Measurements from ENCODE around the gene NFATC2.

Gene NFATC2

DNA sequence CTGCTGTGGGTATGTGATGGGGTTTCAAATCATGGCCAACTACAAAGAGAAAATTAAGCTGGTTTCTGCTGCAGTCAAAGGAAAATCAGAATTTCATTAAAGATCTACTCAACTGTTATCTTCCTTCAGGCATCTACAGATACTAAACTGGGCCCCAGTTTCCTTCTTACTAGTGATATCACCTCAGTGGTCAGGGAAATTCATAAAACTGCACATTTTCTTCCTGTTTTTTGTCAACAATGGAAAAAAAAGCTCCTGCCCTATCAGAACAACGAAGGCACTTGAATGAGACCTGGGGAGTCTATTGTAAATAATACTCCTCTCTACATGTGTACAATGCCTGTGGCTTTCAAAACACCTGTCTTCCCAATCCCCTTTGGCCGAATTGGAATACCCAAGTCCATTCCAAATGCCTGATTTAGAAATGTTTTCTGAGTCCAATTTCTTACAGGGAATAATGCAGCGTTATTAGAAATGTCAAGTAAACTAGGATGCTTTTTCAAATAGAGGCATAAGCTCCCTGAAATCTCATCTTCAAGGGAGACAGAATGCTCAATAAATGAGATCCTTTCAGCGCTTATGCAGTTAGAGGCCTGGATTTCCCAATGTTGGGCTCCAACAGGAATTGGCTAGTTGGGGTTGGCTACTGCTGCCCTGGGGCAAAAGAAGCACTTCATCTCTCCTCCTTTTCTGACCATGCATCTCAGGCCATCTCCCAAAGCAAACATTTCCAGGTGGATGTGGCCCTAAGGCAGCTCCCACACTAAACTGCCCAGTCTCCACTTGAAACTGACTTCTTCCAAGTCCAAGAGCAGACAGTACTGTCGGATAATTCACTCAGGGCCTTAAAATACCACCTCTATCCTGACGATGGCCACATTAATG lies 143.3 kb downstream of the NFATC2 start:
- TF ChIP-seq SIN3A (IDR thresholded peaks at IDR 0.05; ENCODE audit: borderline replicate concordance, insufficient read depth, low read length) (no peak), TAF1 (IDR thresholded peaks at IDR 0.05; ENCODE audit: borderline replicate concordance, insufficient read depth, low read length) (no peak), POLR2AphosphoS5 (IDR thresholded peaks at IDR 0.05; ENCODE audit: low read depth, low read length) (no peak), FOXP2 (optimal IDR thresholded peaks at IDR 0.05; ENCODE audit: borderline replicate concordance, extremely low read depth, extremely low read length, insufficient read depth) (no peak), REST (IDR thresholded peaks at IDR 0.05; ENCODE audit: insufficient read depth in 1 of 2, low read depth in 2 of 2, low read length in 2 of 2) (no peak)

- TF ChIP-seq POLR2AphosphoS5 (IDR thresholded peaks at IDR 0.05; ENCODE audit: low read depth, low read length) (no peak), TAF1 (IDR thresholded peaks at IDR 0.05; ENCODE audit: borderline replicate concordance, insufficient read depth, low read length) (no peak), FOXP2 (optimal IDR thresholded peaks at IDR 0.05; ENCODE audit: borderline replicate concordance, extremely low read depth, extremely low read length, insufficient read depth) (no peak), REST (IDR thresholded peaks at IDR 0.05; ENCODE audit: insufficient read depth in 1 of 2, low read depth in 2 of 2, low read length in 2 of 2) (no peak), SIN3A (IDR thresholded peaks at IDR 0.05; ENCODE audit: borderline replicate concordance, insufficient read depth, low read length) (no peak)
Observed at GRCh38 chr20:51398552-51398951, 144.0 kb downstream of the NFATC2 start.

- no peak for TF ChIP-seq REST (IDR thresholded peaks at IDR 0.05; ENCODE audit: insufficient read depth in 1 of 2, low read depth in 2 of 2, low read length in 2 of 2)
- TF ChIP-seq TAF1 (IDR thresholded peaks at IDR 0.05; ENCODE audit: borderline replicate concordance, insufficient read depth, low read length): no peak
- no peak for TF ChIP-seq POLR2AphosphoS5 (IDR thresholded peaks at IDR 0.05; ENCODE audit: low read depth, low read length)
- TF ChIP-seq SIN3A (IDR thresholded peaks at IDR 0.05; ENCODE audit: borderline replicate concordance, insufficient read depth, low read length): no peak
- TF ChIP-seq FOXP2 (optimal IDR thresholded peaks at IDR 0.05; ENCODE audit: borderline replicate concordance, extremely low read depth, extremely low read length, insufficient read depth): no peak
Observed at GRCh38 chr20:51398083-51398482, 144.4 kb downstream of the NFATC2 start.

DNA sequence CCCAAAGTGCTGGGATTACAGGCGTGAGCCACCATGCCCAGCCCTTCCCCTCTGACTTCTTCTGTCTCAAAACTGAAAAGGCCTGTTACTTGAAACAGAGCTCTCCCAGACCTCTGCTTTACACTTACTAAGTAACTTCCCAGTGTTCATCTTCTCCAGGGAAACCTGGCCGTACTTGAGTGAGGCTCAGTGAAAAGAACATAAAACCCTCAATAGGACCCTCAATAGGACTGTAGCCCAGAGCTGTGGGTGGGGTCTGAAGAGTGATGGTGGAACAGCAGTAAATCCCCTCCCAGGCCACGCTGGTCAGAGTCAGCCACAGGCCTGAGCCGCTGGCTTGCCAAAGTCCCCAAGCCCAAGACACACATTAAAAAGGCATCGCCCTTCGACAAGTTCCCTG lies 145.4 kb downstream of the NFATC2 start:
- no peak for TF ChIP-seq POLR2AphosphoS5 (IDR thresholded peaks at IDR 0.05; ENCODE audit: low read depth, low read length)
- no peak for TF ChIP-seq SIN3A (IDR thresholded peaks at IDR 0.05; ENCODE audit: borderline replicate concordance, insufficient read depth, low read length)
- no peak for TF ChIP-seq REST (IDR thresholded peaks at IDR 0.05; ENCODE audit: insufficient read depth in 1 of 2, low read depth in 2 of 2, low read length in 2 of 2)
- no peak for TF ChIP-seq FOXP2 (optimal IDR thresholded peaks at IDR 0.05; ENCODE audit: borderline replicate concordance, extremely low read depth, extremely low read length, insufficient read depth)
- no peak for TF ChIP-seq TAF1 (IDR thresholded peaks at IDR 0.05; ENCODE audit: borderline replicate concordance, insufficient read depth, low read length)

All from PFSK-1 (cell line).